Activated CD8-positive, alpha-beta T cell treated with anti-CD3 and anti-CD28 coated beads, Interleukin-2, amount 10 ng/mL, durations not matched to agents 7 days and 5 days (primary cell): ENCODE data around the gene CELF6. TPM values are rescaled to one million over a fixed set of nuclear protein-coding genes. Genes with fewer than 3 reads are reported as not detected.
"Not testable (repeated sequence)": the region's sequence is repeated elsewhere in the genome, so short reads cannot be mapped to it uniquely, and the experiment has no call there.

Experiments used
- ATAC-seq: fragments of 150-1000 bp; cut with Tn5 transposase; one replicate; pipeline ENCODE4 v1.10.0; 2021; ENCODE audit warnings: moderate library complexity
- CTCF ChIA-PET: fragments of 350-600 bp; sonication (Branson Sonifier 250); formaldehyde crosslinking; loops from one replicate; lab custom pipeline; 2021; ENCODE audit warnings: antibody characterized with exemption; lab: Charles Lee
- POLR2A ChIA-PET: fragments of 350-600 bp; sonication (Branson Sonifier 250); formaldehyde crosslinking; loops from one replicate; lab custom pipeline; 2021; ENCODE audit warnings: antibody characterized with exemption; lab: Charles Lee
- DNase-seq: peaks from one replicate; pipeline ENCODE4 v3.0.0-alpha.2; 2020
- H3K27ac Mint-ChIP-seq: one replicate; pipeline ENCODE4 v1.8.0; 2021; ENCODE audit warnings: mild to moderate bottlenecking, mixed read lengths
- H3K27me3 Mint-ChIP-seq: one replicate; pipeline ENCODE4 v1.8.0; 2021; ENCODE audit warnings: low read depth, mixed read lengths
- H3K36me3 Mint-ChIP-seq: one replicate; pipeline ENCODE4 v1.8.0; 2021; ENCODE audit warnings: low read depth, mixed read lengths
- H3K4me1 Mint-ChIP-seq: one replicate; pipeline ENCODE4 v1.8.0; 2021; ENCODE audit warnings: low read depth, mixed read lengths
- H3K4me3 Mint-ChIP-seq: one replicate; pipeline ENCODE4 v1.8.0; 2021; ENCODE audit warnings: mild to moderate bottlenecking, mixed read lengths
- H3K9me3 Mint-ChIP-seq: one replicate; pipeline ENCODE4 v1.8.0; 2022; ENCODE audit warnings: mixed read lengths; ENCODE audit not compliant: insufficient read depth
- total RNA-seq, 2 experiments: library from RNA; stranded (reverse); gene quantifications; one replicate each; pipeline ENCODE4 v1.2.3, GENCODE V29; 2021

CELF6 gene
- total RNA-seq, 2 experiments from 2014 or later, result 0.45 to 0.70 TPM

GRCh38 chr15:72285927-72286516 lies 33.9 kb downstream of the CELF6 start:
- Mint-ChIP-seq H3K4me3 (no peak overlapping the region), H3K36me3 (no peaks in the 10 kb centered on the region), H3K27me3 (no peaks in the 10 kb centered on the region), H3K27ac (no peak overlapping the region), H3K4me1 (no peaks in the 10 kb centered on the region), H3K9me3 (no peaks in the 10 kb centered on the region)
- peak; percentile 58 for ATAC-seq
- POLR2A ChIA-PET, result interaction anchor here (1.0 kb wide), 1 partner anchor 55 kb away, joined by 3 read pairs; the partner anchor contains the start of gene PKM
- DNase-seq, result peak; percentile 46
- CTCF ChIA-PET, result interaction anchor here (1.2 to 3.7 kb wide), 4 partner anchors 12 to 86 kb away, joined by 4 to 13 read pairs (median 8); no protein-coding TSS in a partner anchor

DNA sequence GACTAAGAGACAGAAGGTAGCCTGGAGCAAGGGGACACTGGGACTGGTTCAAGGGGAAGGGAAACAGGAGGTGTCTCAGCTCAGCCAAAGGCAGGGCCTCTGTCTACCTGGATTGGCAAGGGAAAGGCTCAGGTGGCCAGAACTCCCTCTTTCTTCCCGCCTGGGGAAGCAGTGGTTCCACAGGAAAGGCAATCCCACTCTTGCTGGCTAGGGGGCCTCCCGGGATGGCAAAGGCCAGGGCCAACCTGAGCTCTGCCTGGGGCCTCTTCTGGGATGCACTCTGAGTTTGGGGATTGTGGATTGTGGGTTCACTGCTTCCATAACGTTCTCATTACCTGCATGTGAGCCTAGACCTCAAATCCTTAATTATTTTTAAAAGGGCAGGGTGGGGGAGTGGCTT lies 34.6 kb downstream of the CELF6 start:
- ATAC-seq (no peak), DNase-seq (no peak)
- H3K4me1 Mint-ChIP-seq, result no peaks in the 10 kb centered on the region
- CTCF ChIA-PET, result interaction anchor here (1.1 to 3.7 kb wide), 4 partner anchors 12 to 86 kb away, joined by 3 to 13 read pairs (median 8); no protein-coding TSS in a partner anchor
- no peak overlapping the region for H3K27ac Mint-ChIP-seq
- H3K27me3 Mint-ChIP-seq, result no peaks in the 10 kb centered on the region
- H3K4me3 Mint-ChIP-seq, result no peak overlapping the region
- no peaks in the 10 kb centered on the region for H3K9me3 Mint-ChIP-seq
- no peaks in the 10 kb centered on the region for H3K36me3 Mint-ChIP-seq
- POLR2A ChIA-PET, result interaction anchor here (1.0 kb wide), 1 partner anchor 55 kb away, joined by 3 read pairs; the partner anchor contains the start of gene PKM

DNA sequence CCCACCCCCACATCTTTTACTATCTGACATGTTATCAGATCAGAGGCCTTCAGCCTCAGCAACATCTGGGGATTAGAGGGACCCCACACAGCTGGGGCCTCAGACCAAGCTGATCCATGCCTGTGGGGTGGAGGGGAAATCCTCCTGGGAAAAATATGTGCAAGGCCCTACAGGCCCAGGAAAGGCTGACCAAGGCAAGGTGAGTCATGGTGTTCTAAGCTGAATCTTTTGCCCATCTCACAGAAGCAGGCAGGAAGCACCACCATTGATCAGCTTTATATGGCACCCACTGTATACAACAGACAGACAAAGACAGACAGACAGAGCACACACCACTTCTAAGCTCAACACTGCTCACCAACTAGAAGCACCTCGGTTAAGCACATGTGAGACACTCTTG lies 35.2 kb downstream of the CELF6 start:
- Mint-ChIP-seq H3K27ac (no peak overlapping the region), H3K9me3 (no peaks in the 10 kb centered on the region), H3K27me3 (no peaks in the 10 kb centered on the region), H3K4me1 (no peaks in the 10 kb centered on the region), H3K4me3 (no peak overlapping the region), H3K36me3 (no peaks in the 10 kb centered on the region)
- CTCF ChIA-PET, result interaction anchor here (1.1 to 3.7 kb wide), 3 partner anchors 11 to 85 kb away, joined by 3 to 13 read pairs (median 12); no protein-coding TSS in a partner anchor
- ATAC-seq (no peak), DNase-seq (no peak)
- POLR2A ChIA-PET, result interaction anchor here (1.0 kb wide), 1 partner anchor 54 kb away, joined by 3 read pairs; the partner anchor contains the start of gene PKM

- H3K27me3 Mint-ChIP-seq, result peaks cover 2% of the 10 kb centered on the region
- no peaks in the 10 kb centered on the region for H3K36me3 Mint-ChIP-seq
- DNase-seq (no peak), ATAC-seq (no peak)
- ChIA-PET POLR2A (no interaction called here), CTCF (interaction anchor here (1.2 to 1.5 kb wide), 2 partner anchors 54 to 319 kb away, joined by 3 to 4 read pairs; no protein-coding TSS in a partner anchor)
- H3K4me1 Mint-ChIP-seq, result no peaks in the 10 kb centered on the region
- no peak overlapping the region for H3K27ac Mint-ChIP-seq
- no peak overlapping the region for H3K4me3 Mint-ChIP-seq
- H3K9me3 Mint-ChIP-seq, result no peaks in the 10 kb centered on the region
Measured at GRCh38 chr15:72281713-72282112, 38.2 kb downstream of the CELF6 start.

DNA sequence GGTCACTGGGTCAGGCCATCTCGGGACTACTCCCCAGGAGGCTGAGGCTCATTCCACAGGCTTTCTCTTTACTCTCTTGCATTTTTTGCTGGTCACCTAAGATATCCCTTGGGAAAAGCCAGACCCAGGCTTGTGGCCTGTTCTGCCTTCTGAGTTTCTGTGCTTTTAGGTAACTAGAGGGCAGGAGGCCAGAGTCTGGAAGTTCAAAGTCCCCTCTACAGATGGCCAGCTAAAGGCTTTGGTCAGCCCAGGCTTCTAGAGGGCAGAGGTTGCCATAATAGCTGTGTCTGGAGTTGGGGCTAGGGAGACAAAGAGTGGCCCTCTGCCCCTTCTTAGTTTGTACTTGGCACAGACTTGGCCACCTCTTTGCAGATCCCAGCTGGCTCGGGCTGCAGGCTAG lies 39.2 kb downstream of the CELF6 start:
- H3K4me3 Mint-ChIP-seq, result no peak overlapping the region
- no peaks in the 10 kb centered on the region for H3K9me3 Mint-ChIP-seq
- DNase-seq (no peak), ATAC-seq (no peak)
- POLR2A ChIA-PET, result no interaction called here
- H3K36me3 Mint-ChIP-seq, result no peaks in the 10 kb centered on the region
- peaks cover 3% of the 10 kb centered on the region for H3K27me3 Mint-ChIP-seq
- H3K4me1 Mint-ChIP-seq, result no peaks in the 10 kb centered on the region
- CTCF ChIA-PET, result interaction anchor here (1.5 kb wide), 1 partner anchor 53 kb away, joined by 4 read pairs; no protein-coding TSS in a partner anchor
- H3K27ac Mint-ChIP-seq, result no peak overlapping the region

GRCh38 chr15:72278737-72279136 lies 41.2 kb downstream of the CELF6 start:
- POLR2A ChIA-PET, result no interaction called here
- ATAC-seq, result no peak
- Mint-ChIP-seq H3K27ac (no peak overlapping the region), H3K4me3 (no peak overlapping the region), H3K27me3 (peaks cover 3% of the 10 kb centered on the region), H3K4me1 (no peaks in the 10 kb centered on the region), H3K36me3 (no peaks in the 10 kb centered on the region), H3K9me3 (no peaks in the 10 kb centered on the region)
- CTCF ChIA-PET, result interaction anchor here (0.7 to 1.7 kb wide), 2 partner anchors 51 to 53 kb away, joined by 3 to 4 read pairs; no protein-coding TSS in a partner anchor
- DNase-seq, result no peak

GRCh38 chr15:72276326-72276700 lies 43.6 kb downstream of the CELF6 start:
- Mint-ChIP-seq H3K4me3 (no peak overlapping the region), H3K9me3 (no peaks in the 10 kb centered on the region), H3K27ac (no peak overlapping the region), H3K4me1 (peaks cover 18% of the 10 kb centered on the region), H3K27me3 (peaks cover 3% of the 10 kb centered on the region), H3K36me3 (no peaks in the 10 kb centered on the region)
- ATAC-seq, result no peak
- DNase-seq, result no peak
- POLR2A ChIA-PET, result no interaction called here
- CTCF ChIA-PET, result no interaction called here

DNA sequence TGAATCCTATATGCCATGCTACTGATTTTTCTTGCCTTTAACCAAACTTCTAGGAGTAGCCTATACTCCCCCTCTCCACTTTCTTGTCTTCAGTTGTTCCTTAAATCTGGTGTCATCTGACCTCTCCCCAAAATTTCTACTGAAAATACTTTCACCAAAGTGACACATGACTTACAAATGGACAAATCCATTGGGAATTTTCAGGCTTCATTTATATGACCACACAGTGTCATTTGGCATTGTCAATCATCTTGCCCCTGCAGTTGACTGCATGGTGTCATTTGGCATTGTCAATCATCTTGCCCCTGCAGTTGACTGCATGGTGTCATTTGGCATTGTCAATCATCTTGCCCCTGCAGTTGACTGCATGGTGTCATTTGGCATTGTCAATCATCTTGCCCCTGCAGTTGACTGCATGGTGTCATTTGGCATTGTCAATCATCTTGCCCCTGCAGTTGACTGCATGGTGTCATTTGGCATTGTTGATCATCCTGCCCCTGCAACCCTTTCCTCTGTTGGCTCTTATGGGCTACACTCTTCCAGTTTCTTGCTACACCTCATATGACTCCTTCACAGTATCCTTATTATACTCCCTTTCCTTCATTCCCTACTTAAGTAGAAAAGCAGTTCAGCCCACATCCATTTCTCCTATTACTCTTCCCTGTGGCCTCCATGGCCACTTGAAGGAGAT lies 44.2 kb downstream of the CELF6 start:
- H3K4me1 Mint-ChIP-seq, result peaks cover 24% of the 10 kb centered on the region
- H3K9me3 Mint-ChIP-seq, H3K27ac Mint-ChIP-seq, CTCF ChIA-PET, DNase-seq, H3K36me3 Mint-ChIP-seq, H3K4me3 Mint-ChIP-seq, ATAC-seq, POLR2A ChIA-PET, H3K27me3 Mint-ChIP-seq: not testable (repeated sequence)

DNA sequence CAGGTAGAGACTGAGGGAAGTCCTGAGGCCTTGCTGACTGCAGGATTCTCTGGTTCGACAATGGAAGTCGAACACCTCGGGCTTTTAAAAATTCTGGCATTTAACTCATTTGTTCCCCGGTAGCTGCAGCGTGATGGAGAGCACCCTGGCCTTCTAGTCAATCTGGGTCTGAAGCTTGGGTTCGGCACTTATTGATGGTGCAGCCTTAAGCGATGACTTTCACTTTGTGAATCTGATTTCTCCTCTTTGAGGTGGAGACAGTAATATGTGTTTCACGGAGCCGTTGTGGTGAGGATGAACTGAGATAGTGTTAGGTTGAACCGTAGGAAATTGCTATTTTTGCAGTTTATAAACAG lies 47.0 kb downstream of the CELF6 start:
- Mint-ChIP-seq H3K4me1 (peaks cover 34% of the 10 kb centered on the region), H3K9me3 (no peaks in the 10 kb centered on the region), H3K36me3 (peaks cover 10% of the 10 kb centered on the region), H3K27ac (peak overlapping the region; percentile 82), H3K27me3 (peaks cover 3% of the 10 kb centered on the region), H3K4me3 (peak overlapping the region; percentile 85)
- DNase-seq (no peak), ATAC-seq (no peak)
- ChIA-PET POLR2A (interaction anchor here (0.8 to 1.8 kb wide), 3 partner anchors 36 to 46 kb away, joined by 3 to 13 read pairs (median 3); partner anchors contain the start of gene PKM), CTCF (interaction anchor here (0.7 to 2.6 kb wide), 11 partner anchors 10 to 277 kb away, joined by 3 to 17 read pairs (median 3); partner anchors contain the start of gene GRAMD2A)

GRCh38 chr15:72272213-72272996 lies 47.6 kb downstream of the CELF6 start, which contains the start of gene PARP6:
Gene PARP6, minus strand, starts transcription at chr15:72272554. Its CDS starts 5,077 bp downstream, at chr15:72267477.
- Mint-ChIP-seq H3K27ac (peak within 1 kb of the TSS; percentile 82), H3K4me3 (peak within 1 kb of the TSS; percentile 88), H3K9me3 (no peaks in the 10 kb centered on the region), H3K36me3 (peaks cover 12% of the 10 kb centered on the region), H3K27me3 (peaks cover 2% of the 10 kb centered on the region), H3K4me1 (peaks cover 34% of the 10 kb centered on the region)
- peak; percentile 97 for DNase-seq
- ChIA-PET POLR2A (interaction anchor here (1.0 to 1.8 kb wide), 3 partner anchors 35 to 45 kb away, joined by 3 to 13 read pairs (median 6); partner anchors contain the start of gene PKM), CTCF (interaction anchor here (0.7 to 2.6 kb wide), 10 partner anchors 11 to 278 kb away, joined by 3 to 17 read pairs (median 4); partner anchors contain the start of gene GRAMD2A)
- peak; percentile 99 for ATAC-seq

DNA sequence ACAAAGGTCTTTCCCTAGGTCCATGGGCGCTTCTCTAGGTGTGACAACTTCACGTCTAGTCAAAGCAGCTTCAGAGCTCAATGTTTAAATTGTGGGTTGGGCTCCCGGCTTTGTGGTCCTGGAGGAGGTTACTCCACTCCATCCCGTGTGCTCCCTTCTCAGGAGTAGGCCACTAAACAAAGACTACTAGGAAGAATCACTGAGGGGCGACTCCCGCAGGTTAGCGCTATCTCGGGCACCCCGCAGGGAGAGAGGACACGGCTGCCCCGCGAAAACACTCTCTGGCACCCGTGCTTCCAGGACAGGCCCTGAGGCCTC lies 48.1 kb downstream of the CELF6 start:
- Mint-ChIP-seq H3K36me3 (peaks cover 17% of the 10 kb centered on the region), H3K4me3 (peak overlapping the region; percentile 88), H3K27ac (peak overlapping the region; percentile 78), H3K4me1 (peaks cover 34% of the 10 kb centered on the region), H3K27me3 (peaks cover 2% of the 10 kb centered on the region), H3K9me3 (no peaks in the 10 kb centered on the region)
- peak; percentile 8 for ATAC-seq
- ChIA-PET CTCF (interaction anchor here (0.6 to 1.0 kb wide), 3 partner anchors 40 to 106 kb away, joined by 3 to 4 read pairs (median 3); no protein-coding TSS in a partner anchor), POLR2A (interaction anchor here (0.6 to 1.0 kb wide), 2 partner anchors 40 to 45 kb away, joined by 3 to 6 read pairs; partner anchors contain the start of gene PKM)
- no peak for DNase-seq
